Keratinocyte (primary cell): ENCODE measurements around the gene KPNA5. TPM values are rescaled to one million over a fixed set of nuclear protein-coding genes. Genes with fewer than 3 reads are reported as not detected.

ENCODE experiments used
- DNase-seq: peaks from one replicate; pipeline ENCODE4 v3.0.0-alpha.2; 2011; ENCODE audit warnings: low read depth, missing footprints, low spot score
- FAIRE-seq: peaks from 2 replicates; lab custom pipeline; 2011; peaks lifted over from hg19 to GRCh38; lab: Jason Lieb, UNC
- H2AFZ ChIP-seq: 2 replicates; pipeline ENCODE4 v1.6.0; 2012; ENCODE audit warnings: low read length, control low read depth, inconsistent platforms; ENCODE audit not compliant: control insufficient read depth
- H3K27ac ChIP-seq: 2 replicates; pipeline ENCODE4 v1.5.1; 2011; ENCODE audit warnings: low read length; ENCODE audit not compliant: control insufficient read depth, insufficient read depth
- H3K27me3 ChIP-seq: 3 replicates; pipeline ENCODE4 v1.6.0; 2011; ENCODE audit warnings: low read length; ENCODE audit not compliant: control insufficient read depth, insufficient read depth; ENCODE audit errors: extremely low read depth
- H3K36me3 ChIP-seq, 2 experiments: 2 replicates in 1 of 2; 3 replicates in 1 of 2; pipeline ENCODE4 v1.5.1; 2011; ENCODE audit warnings: low read length in 2 of 2, mild to moderate bottlenecking in 1 of 2; ENCODE audit not compliant: control insufficient read depth in 2 of 2, insufficient read depth in 2 of 2; ENCODE audit errors: extremely low read depth in 1 of 2
- H3K4me1 ChIP-seq: 3 replicates; pipeline ENCODE4 v1.5.1; 2011; ENCODE audit warnings: low read length; ENCODE audit not compliant: control insufficient read depth, insufficient read depth; ENCODE audit errors: extremely low read depth
- H3K4me2 ChIP-seq: 3 replicates; pipeline ENCODE4 v1.6.0; 2011; ENCODE audit warnings: low read depth, low read length; ENCODE audit not compliant: control insufficient read depth, insufficient read depth; ENCODE audit errors: extremely low read depth
- H3K4me3 ChIP-seq, 3 experiments: fragments of 200-600 bp in 1 of 3; sonication (generic) in 1 of 3; 2 replicates in 2 of 3; 3 replicates in 1 of 3; pipeline ENCODE4 v1.5.1; 2011 to 2016; ENCODE audit warnings: low read length in 3 of 3, mild to moderate bottlenecking in 3 of 3, control low read depth in 2 of 3, inconsistent platforms in 1 of 3, low read depth in 1 of 3, mixed read lengths in 1 of 3, mixed run types in 1 of 3, moderate library complexity in 1 of 3; ENCODE audit not compliant: control insufficient read depth in 2 of 3, insufficient read depth in 2 of 3; ENCODE audit errors: extremely low read depth in 1 of 3
- H3K79me2 ChIP-seq: 2 replicates; pipeline ENCODE4 v1.6.0; 2012; ENCODE audit warnings: low read length; ENCODE audit not compliant: control insufficient read depth, insufficient read depth
- H3K9ac ChIP-seq: 3 replicates; pipeline ENCODE4 v1.6.0; 2011; ENCODE audit warnings: low read length; ENCODE audit not compliant: control insufficient read depth, insufficient read depth; ENCODE audit errors: extremely low read depth
- H3K9me1 ChIP-seq: 3 replicates; pipeline ENCODE4 v1.6.0; 2011; ENCODE audit warnings: low read length; ENCODE audit not compliant: control insufficient read depth, insufficient read depth; ENCODE audit errors: extremely low read depth
- H3K9me3 ChIP-seq: 2 replicates; pipeline ENCODE4 v1.5.1; 2012; ENCODE audit warnings: low read depth, low read length; ENCODE audit not compliant: control insufficient read depth
- H4K20me1 ChIP-seq: 3 replicates; pipeline ENCODE4 v1.6.0; 2011; ENCODE audit warnings: low read length; ENCODE audit not compliant: control insufficient read depth, insufficient read depth; ENCODE audit errors: extremely low read depth
- CTCF ChIP-seq, 3 experiments: IDR thresholded peaks in 1 of 3; conservative IDR thresholded peaks in 1 of 3; optimal IDR thresholded peaks in 1 of 3; 2 replicates in 2 of 3; 3 replicates in 1 of 3; pipeline versions ENCODE3 to v1.5.1; 2011; ENCODE audit warnings: low read length in 3 of 3, mild to moderate bottlenecking in 3 of 3, moderate library complexity in 2 of 3, control low read depth in 1 of 3, inconsistent platforms in 1 of 3; ENCODE audit not compliant: insufficient read depth in 2 of 3; ENCODE audit errors: extremely low read depth in 1 of 3
- EZH2 ChIP-seq: IDR thresholded peaks from one replicate; pipeline ENCODE4 v1.6.1; 2012; ENCODE audit warnings: inconsistent platforms, mild to moderate bottlenecking, low read length, moderate library complexity
- dilution Hi-C: fragments of 300-500 bp; cut with MboI; formaldehyde crosslinking; loops from one replicate; pipeline ENCODE4 v1.7.0; 2020; ENCODE audit warnings: low sequenced_read_pairs; ENCODE audit not compliant: extremely low pct_ligation_motif_present
- polyA plus RNA-seq, 5 experiments: library from polyadenylated mRNA; depleted of rRNA in 3 of 5; stranded (reverse) in 3 of 5; stranded (forward) in 1 of 5; unstranded in 1 of 5; fragments of >200 nt; gene quantifications; 1 replicate in 1 of 5; 2 replicates in 3 of 5; 3 replicates in 1 of 5; pipeline versions ENCODE4 v1.2.1 to v1.2.3, GENCODE V29; 2011 to 2012; ENCODE audit warnings: missing spikeins in 2 of 5, low read depth in 1 of 5, low replicate concordance in 1 of 5

The KPNA5 gene
- polyA plus RNA-seq, 1 donor (not counting 4 experiments of a cell fraction or from before 2014, with no cell fraction given), result 3.1 TPM

- no peaks in the 10 kb centered on the region for H4K20me1 ChIP-seq
- FAIRE-seq, result no peak
- no peak overlapping the region for H2AFZ ChIP-seq
- no peaks in the 10 kb centered on the region for H3K9me1 ChIP-seq
- TF ChIP-seq CTCF (optimal IDR thresholded peaks at IDR 0.05 in 1 of 3, IDR thresholded peaks at IDR 0.05 in 1 of 3, conservative IDR thresholded peaks at IDR 0.05 in 1 of 3; ENCODE audit: extremely low read depth in 1 of 3, insufficient read depth in 2 of 3, low read length in 3 of 3) (no peak), EZH2 (no peak)
- DNase-seq, result no peak
- H3K36me3 ChIP-seq, result no peaks in the 10 kb centered on the region
- no peak overlapping the region for H3K27ac ChIP-seq
- H3K4me1 ChIP-seq, result no peaks in the 10 kb centered on the region
- no peaks in the 10 kb centered on the region for H3K79me2 ChIP-seq
- no peak overlapping the region for H3K9ac ChIP-seq
- H3K4me3 ChIP-seq, result no peak overlapping the region
- dilution Hi-C loops, result no loop called here
- H3K27me3 ChIP-seq, result no peaks in the 10 kb centered on the region
- no peaks in the 10 kb centered on the region for H3K9me3 ChIP-seq
- H3K4me2 ChIP-seq, result no peak overlapping the region
Measured at GRCh38 chr6:116705917-116706316, 24.9 kb downstream of the KPNA5 start.

GRCh38 chr6:116714296-116714695, 33.3 kb downstream of the KPNA5 start:
- no peaks in the 10 kb centered on the region for H3K9me1 ChIP-seq
- H3K4me3 ChIP-seq, result no peak overlapping the region
- no peaks in the 10 kb centered on the region for H4K20me1 ChIP-seq
- no peaks in the 10 kb centered on the region for H3K79me2 ChIP-seq
- H3K36me3 ChIP-seq, result no peaks in the 10 kb centered on the region
- H3K4me2 ChIP-seq, result no peak overlapping the region
- TF ChIP-seq EZH2, result no peak
- no peak for TF ChIP-seq CTCF (optimal IDR thresholded peaks at IDR 0.05 in 1 of 3, IDR thresholded peaks at IDR 0.05 in 1 of 3, conservative IDR thresholded peaks at IDR 0.05 in 1 of 3; ENCODE audit: extremely low read depth in 1 of 3, insufficient read depth in 2 of 3, low read length in 3 of 3)
- H3K27ac ChIP-seq, result no peak overlapping the region
- no peak overlapping the region for H3K9ac ChIP-seq
- no peaks in the 10 kb centered on the region for H3K4me1 ChIP-seq
- H2AFZ ChIP-seq, result no peak overlapping the region
- FAIRE-seq (no peak), DNase-seq (no peak)
- dilution Hi-C loops, result no loop called here
- H3K9me3 ChIP-seq, result no peaks in the 10 kb centered on the region
- no peaks in the 10 kb centered on the region for H3K27me3 ChIP-seq
